ENCODE results near the gene CYB5D1.

The CYB5D1 gene

DNA sequence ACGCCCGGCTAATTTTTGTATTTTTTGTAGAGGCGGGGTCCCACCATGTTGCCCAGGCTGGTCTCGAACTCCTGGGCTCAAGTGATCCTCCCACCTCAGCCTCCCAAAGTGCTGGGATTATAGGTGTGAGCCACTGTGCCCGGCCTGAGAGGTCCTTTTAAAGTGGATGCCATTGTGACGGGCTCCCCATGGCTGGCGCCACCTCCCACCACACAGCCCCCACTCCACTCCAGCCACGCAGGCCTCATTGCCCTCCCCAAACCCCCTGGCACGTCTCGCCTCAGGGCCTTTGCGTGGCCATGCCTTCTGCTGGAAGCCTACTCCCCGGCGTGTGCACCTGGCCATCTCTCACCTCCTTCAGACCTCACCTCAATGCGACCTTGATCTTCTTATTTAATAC, 35.7 kb upstream of the CYB5D1 start:
- Histone ChIP-seq H3K27me3 (ENCODE audit: control insufficient read depth, insufficient read depth, low read length) (peaks cover 28% of the 10 kb centered on the region), H3K4me3 (ENCODE audit: low read depth, low read length) (no peak overlapping the region), H3K9ac (ENCODE audit: low read depth, low read length) (no peak overlapping the region), H3K4me1 (ENCODE audit: control insufficient read depth, insufficient read depth, low read length) (peaks cover 7% of the 10 kb centered on the region; the same call in 1 of the 2 replicates), H3K36me3 (ENCODE audit: control insufficient read depth, insufficient read depth, low read length) (no peaks in the 10 kb centered on the region), H3K27ac (ENCODE audit: low read depth, low read length) (no peak overlapping the region), H3K9me3 (ENCODE audit: control insufficient read depth, insufficient read depth, low read length) (no peaks in the 10 kb centered on the region)

- H3K27me3 ChIP-seq (ENCODE audit: control insufficient read depth, insufficient read depth, low read length), result peaks cover 32% of the 10 kb centered on the region
- no peak overlapping the region for H3K4me3 ChIP-seq (ENCODE audit: low read depth, low read length)
Measured at GRCh38 chr17:7823581-7824001, 34.2 kb upstream of the CYB5D1 start.

DNA sequence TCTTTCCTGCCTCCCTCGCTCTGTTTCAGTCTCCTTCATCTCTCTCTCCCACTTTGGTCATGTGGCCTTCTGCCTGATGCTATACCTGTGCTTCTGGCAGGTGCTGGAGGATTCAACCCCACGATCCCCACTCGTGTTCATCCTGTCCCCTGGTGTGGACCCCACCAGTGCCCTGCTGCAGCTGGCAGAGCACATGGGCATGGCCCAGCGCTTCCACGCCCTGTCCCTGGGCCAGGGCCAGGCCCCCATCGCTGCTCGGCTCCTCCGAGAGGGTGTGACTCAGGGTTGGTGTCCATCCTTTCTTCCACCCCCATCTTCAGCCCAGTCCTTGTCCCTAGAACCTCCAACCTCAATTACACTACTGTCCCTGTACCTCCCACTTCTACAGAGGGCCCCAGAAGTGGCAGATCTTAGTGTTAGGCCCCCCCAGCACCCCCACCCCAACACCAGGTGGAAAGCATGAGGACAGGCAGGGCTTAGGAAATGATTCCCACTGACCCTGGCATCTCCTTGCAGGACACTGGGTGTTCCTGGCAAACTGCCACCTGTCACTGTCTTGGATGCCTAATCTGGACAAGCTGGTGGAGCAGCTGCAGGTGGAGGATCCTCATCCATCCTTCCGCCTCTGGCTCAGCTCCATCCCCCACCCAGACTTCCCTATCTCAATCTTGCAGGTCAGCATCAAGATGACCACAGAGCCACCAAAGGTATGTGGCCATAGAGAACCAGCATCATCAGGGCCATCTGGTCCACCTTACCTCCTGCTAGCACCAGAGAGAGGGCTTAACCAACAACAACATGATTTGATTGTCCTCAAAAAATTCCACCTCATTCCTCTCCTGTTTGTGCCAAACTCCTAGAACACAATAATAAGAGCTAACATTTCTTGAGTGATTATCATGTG, 33.5 kb upstream of the CYB5D1 start:
- Histone ChIP-seq H3K36me3 (ENCODE audit: control insufficient read depth, insufficient read depth, low read length) (no peaks in the 10 kb centered on the region), H3K4me3 (ENCODE audit: low read depth, low read length) (no peak overlapping the region), H3K9ac (ENCODE audit: low read depth, low read length) (no peak overlapping the region), H3K4me1 (ENCODE audit: control insufficient read depth, insufficient read depth, low read length) (peaks cover 7% of the 10 kb centered on the region; the same call in 1 of the 2 replicates), H3K9me3 (ENCODE audit: control insufficient read depth, insufficient read depth, low read length) (no peaks in the 10 kb centered on the region), H3K27me3 (ENCODE audit: control insufficient read depth, insufficient read depth, low read length) (peaks cover 33% of the 10 kb centered on the region), H3K27ac (ENCODE audit: low read depth, low read length) (no peak overlapping the region)

More at GRCh38 chr17:7823581-7824001, 34.2 kb upstream of the CYB5D1 start:
- H3K4me1 ChIP-seq (ENCODE audit: control insufficient read depth, insufficient read depth, low read length), result peaks cover 7% of the 10 kb centered on the region; the same call in 1 of the 2 replicates
- no peak overlapping the region for H3K27ac ChIP-seq (ENCODE audit: low read depth, low read length)
- H3K9ac ChIP-seq (ENCODE audit: low read depth, low read length), result no peak overlapping the region
- no peaks in the 10 kb centered on the region for H3K36me3 ChIP-seq (ENCODE audit: control insufficient read depth, insufficient read depth, low read length)
- no peaks in the 10 kb centered on the region for H3K9me3 ChIP-seq (ENCODE audit: control insufficient read depth, insufficient read depth, low read length)

- no peak overlapping the region for H3K4me3 ChIP-seq (ENCODE audit: low read depth, low read length)
- no peak overlapping the region for H3K9ac ChIP-seq (ENCODE audit: low read depth, low read length)
Measured at GRCh38 chr17:7825206-7825990, 32.4 kb upstream of the CYB5D1 start.

DNA sequence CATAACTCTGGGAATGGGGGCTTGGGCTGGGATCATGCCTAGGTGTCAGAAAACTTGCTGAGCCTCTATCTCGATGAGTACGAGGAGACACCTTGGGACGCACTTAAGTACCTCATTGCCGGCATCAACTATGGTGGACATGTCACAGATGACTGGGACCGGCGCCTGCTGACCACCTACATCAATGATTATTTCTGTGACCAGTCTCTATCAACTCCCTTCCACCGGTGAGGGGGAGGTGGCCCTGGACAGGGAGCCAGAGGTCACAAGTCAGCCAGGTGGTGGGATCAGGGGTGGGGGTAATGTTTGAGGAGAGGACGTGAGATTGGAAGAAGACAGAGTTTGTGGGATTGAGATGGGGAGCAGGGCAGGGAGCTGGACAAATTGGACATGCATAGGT, 27.2 kb upstream of the CYB5D1 start:
- no peaks in the 10 kb centered on the region for H3K9me3 ChIP-seq (ENCODE audit: control insufficient read depth, insufficient read depth, low read length)
- H3K36me3 ChIP-seq (ENCODE audit: control insufficient read depth, insufficient read depth, low read length), result no peaks in the 10 kb centered on the region
- H3K4me3 ChIP-seq (ENCODE audit: low read depth, low read length), result no peak overlapping the region
- peaks cover 38% of the 10 kb centered on the region for H3K27me3 ChIP-seq (ENCODE audit: control insufficient read depth, insufficient read depth, low read length)
- peaks cover 6% of the 10 kb centered on the region for H3K4me1 ChIP-seq (ENCODE audit: control insufficient read depth, insufficient read depth, low read length)
- H3K27ac ChIP-seq (ENCODE audit: low read depth, low read length), result no peak overlapping the region
- no peak overlapping the region for H3K9ac ChIP-seq (ENCODE audit: low read depth, low read length)

More at GRCh38 chr17:7825206-7825990, 32.4 kb upstream of the CYB5D1 start:
- H3K9me3 ChIP-seq (ENCODE audit: control insufficient read depth, insufficient read depth, low read length), result no peaks in the 10 kb centered on the region
- no peaks in the 10 kb centered on the region for H3K36me3 ChIP-seq (ENCODE audit: control insufficient read depth, insufficient read depth, low read length)
- no peak overlapping the region for H3K27ac ChIP-seq (ENCODE audit: low read depth, low read length)
- peaks cover 38% of the 10 kb centered on the region for H3K27me3 ChIP-seq (ENCODE audit: control insufficient read depth, insufficient read depth, low read length)
- peaks cover 7% of the 10 kb centered on the region; the same call in 1 of the 2 replicates for H3K4me1 ChIP-seq (ENCODE audit: control insufficient read depth, insufficient read depth, low read length)

- H3K9ac ChIP-seq (ENCODE audit: low read depth, low read length), result no peak overlapping the region
- H3K36me3 ChIP-seq (ENCODE audit: control insufficient read depth, insufficient read depth, low read length), result no peaks in the 10 kb centered on the region
- H3K4me1 ChIP-seq (ENCODE audit: control insufficient read depth, insufficient read depth, low read length), result peaks cover 6% of the 10 kb centered on the region
- H3K9me3 ChIP-seq (ENCODE audit: control insufficient read depth, insufficient read depth, low read length), result no peaks in the 10 kb centered on the region
- no peak overlapping the region for H3K4me3 ChIP-seq (ENCODE audit: low read depth, low read length)
- peaks cover 37% of the 10 kb centered on the region for H3K27me3 ChIP-seq (ENCODE audit: control insufficient read depth, insufficient read depth, low read length)
- H3K27ac ChIP-seq (ENCODE audit: low read depth, low read length), result no peak overlapping the region
Measured at GRCh38 chr17:7831233-7831632, 26.6 kb upstream of the CYB5D1 start.

DNA sequence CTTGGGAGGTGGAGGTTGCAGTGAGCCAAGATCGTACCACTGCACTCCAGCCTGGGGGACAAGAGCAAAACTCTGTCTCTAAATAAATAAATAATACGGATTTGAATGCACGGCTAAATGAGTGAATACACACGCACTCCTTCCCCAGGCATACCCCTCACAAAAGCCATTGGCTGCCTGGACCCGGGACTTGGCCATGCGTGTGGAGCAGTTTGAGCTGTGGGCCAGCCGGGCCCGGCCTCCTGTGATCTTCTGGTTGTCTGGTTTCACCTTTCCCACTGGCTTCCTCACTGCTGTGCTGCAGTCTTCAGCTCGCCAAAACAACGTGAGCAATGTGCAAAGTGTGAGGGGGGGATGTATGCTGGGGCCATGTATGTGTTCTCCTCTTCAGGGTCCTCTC, 25.4 kb upstream of the CYB5D1 start:
- H3K27ac ChIP-seq (ENCODE audit: low read depth, low read length), result no peak overlapping the region
- no peak overlapping the region for H3K9ac ChIP-seq (ENCODE audit: low read depth, low read length)

GRCh38 chr17:7833011-7833794, 24.6 kb upstream of the CYB5D1 start:
- no peaks in the 10 kb centered on the region for H3K9me3 ChIP-seq (ENCODE audit: control insufficient read depth, insufficient read depth, low read length)
- H3K4me3 ChIP-seq (ENCODE audit: low read depth, low read length), result peak overlapping the region; percentile 82
- no peaks in the 10 kb centered on the region for H3K36me3 ChIP-seq (ENCODE audit: control insufficient read depth, insufficient read depth, low read length)
- H3K27me3 ChIP-seq (ENCODE audit: control insufficient read depth, insufficient read depth, low read length), result peaks cover 34% of the 10 kb centered on the region
- no peak overlapping the region for H3K27ac ChIP-seq (ENCODE audit: low read depth, low read length)
- no peak overlapping the region for H3K9ac ChIP-seq (ENCODE audit: low read depth, low read length)
- H3K4me1 ChIP-seq (ENCODE audit: control insufficient read depth, insufficient read depth, low read length), result peaks cover 16% of the 10 kb centered on the region

More for the DNA sequence above, 25.4 kb upstream of the CYB5D1 start:
- H3K27me3 ChIP-seq (ENCODE audit: control insufficient read depth, insufficient read depth, low read length), result peaks cover 37% of the 10 kb centered on the region
- no peak overlapping the region for H3K4me3 ChIP-seq (ENCODE audit: low read depth, low read length)
- no peaks in the 10 kb centered on the region for H3K36me3 ChIP-seq (ENCODE audit: control insufficient read depth, insufficient read depth, low read length)
- peaks cover 11% of the 10 kb centered on the region for H3K4me1 ChIP-seq (ENCODE audit: control insufficient read depth, insufficient read depth, low read length)
- H3K9me3 ChIP-seq (ENCODE audit: control insufficient read depth, insufficient read depth, low read length), result no peaks in the 10 kb centered on the region

DNA sequence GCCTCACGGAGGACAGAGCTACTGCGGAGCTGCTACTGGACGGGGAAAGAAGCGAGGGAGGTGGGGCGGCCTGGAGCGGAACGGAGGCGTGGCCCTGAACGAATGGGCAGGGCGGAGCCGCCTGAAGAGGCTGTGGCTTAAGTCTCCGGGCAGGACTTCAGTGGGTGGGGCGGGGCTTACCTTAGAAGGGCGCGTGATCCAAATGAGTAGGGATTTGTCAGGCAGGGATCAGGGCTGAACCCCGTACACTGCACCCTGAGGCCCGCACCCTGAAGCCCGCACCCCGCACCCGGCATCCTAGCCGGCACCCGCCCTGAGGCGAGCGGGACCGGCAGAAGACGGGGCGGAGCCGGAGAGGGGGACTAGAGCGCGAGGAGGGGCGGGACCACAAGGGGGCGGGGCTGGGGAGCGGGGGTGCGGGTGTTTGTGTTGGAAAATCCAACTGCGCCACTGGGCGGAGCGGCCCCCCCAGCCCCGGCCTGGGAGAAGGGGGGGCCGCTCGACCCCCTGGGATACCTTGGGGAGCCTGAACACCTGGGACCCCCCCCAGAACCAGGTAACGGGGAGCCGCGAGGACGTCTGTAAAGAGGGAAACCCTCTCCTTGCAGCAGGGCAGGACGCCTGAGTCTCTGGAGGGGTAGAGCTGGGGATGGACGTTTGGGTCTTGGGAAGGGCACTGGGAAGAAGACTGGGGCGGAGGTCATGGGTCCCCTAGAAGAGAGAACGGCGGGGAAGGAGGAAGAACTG, 23.8 kb upstream of the CYB5D1 start, which contains the start of gene KDM6B:
Gene KDM6B (plus strand): TSS at position 423 of the 747 bp plus-strand sequence. CDS start 11,338 bp downstream, outside the sequence.
- Histone ChIP-seq H3K27ac (ENCODE audit: low read depth, low read length) (peak within 1 kb of the TSS; percentile 86), H3K4me1 (ENCODE audit: control insufficient read depth, insufficient read depth, low read length) (peaks cover 22% of the 10 kb centered on the region), H3K9ac (ENCODE audit: low read depth, low read length) (no peak within 1 kb of the TSS; the same call in 1 of the 2 replicates), H3K27me3 (ENCODE audit: control insufficient read depth, insufficient read depth, low read length) (peaks cover 40% of the 10 kb centered on the region), H3K9me3 (ENCODE audit: control insufficient read depth, insufficient read depth, low read length) (no peaks in the 10 kb centered on the region), H3K4me3 (ENCODE audit: low read depth, low read length) (peak within 1 kb of the TSS; percentile 82), H3K36me3 (ENCODE audit: control insufficient read depth, insufficient read depth, low read length) (no peaks in the 10 kb centered on the region)

GRCh38 chr17:7834542-7834956, 23.3 kb upstream of the CYB5D1 start:
- Histone ChIP-seq H3K9ac (ENCODE audit: low read depth, low read length) (no peak overlapping the region; the same call in 1 of the 2 replicates), H3K4me1 (ENCODE audit: control insufficient read depth, insufficient read depth, low read length) (peaks cover 23% of the 10 kb centered on the region), H3K9me3 (ENCODE audit: control insufficient read depth, insufficient read depth, low read length) (no peaks in the 10 kb centered on the region)

More at GRCh38 chr17:7834542-7834956, 23.3 kb upstream of the CYB5D1 start:
- peak overlapping the region; percentile 86 for H3K27ac ChIP-seq (ENCODE audit: low read depth, low read length)
- H3K27me3 ChIP-seq (ENCODE audit: control insufficient read depth, insufficient read depth, low read length), result peaks cover 42% of the 10 kb centered on the region
- H3K36me3 ChIP-seq (ENCODE audit: control insufficient read depth, insufficient read depth, low read length), result no peaks in the 10 kb centered on the region
- peak overlapping the region; percentile 82 for H3K4me3 ChIP-seq (ENCODE audit: low read depth, low read length)

All from HUES48 (cell line).